DND-41 (cell line): Measurements from ENCODE around the gene PAX2.

ENCODE experiments used
- CTCF ChIP-seq: IDR thresholded peaks from 2 replicates; pipeline ENCODE4 v1.5.1; 2012; ENCODE audit warnings: borderline replicate concordance, low read length, moderate library complexity, mild to moderate bottlenecking; ENCODE audit not compliant: poor library complexity, severe bottlenecking; ENCODE audit errors: extremely low read depth
- EZH2 ChIP-seq: IDR thresholded peaks from 3 replicates; pipeline ENCODE4 v1.6.1; 2012; ENCODE audit warnings: borderline replicate concordance, low read depth, mild to moderate bottlenecking, moderate library complexity, low read length, inconsistent platforms; ENCODE audit not compliant: severe bottlenecking

GRCh38 chr10:100810835-100811116 lies 65.4 kb downstream of the PAX2 start:
- TF ChIP-seq CTCF: no peak
- TF ChIP-seq EZH2: no peak
